WTC11 (cell line): ENCODE results near the gene HOXB1. TPM values are rescaled to one million over a fixed set of nuclear protein-coding genes. Genes with fewer than 3 reads are reported as not detected.

Experiments
- ATAC-seq: fragments of 200-7000 bp; cut with Tn5 transposase; 2 replicates; pipeline ENCODE4 v1.10.0; 2021; ENCODE audit warnings: mild to moderate bottlenecking, moderate library complexity
- CTCF ChIA-PET: fragments of 300-600 bp; sonication (Branson Sonifier 250); formaldehyde crosslinking; loops from one replicate; lab custom pipeline; 2021; ENCODE audit warnings: antibody characterized with exemption; lab: Charles Lee
- POLR2A ChIA-PET: fragments of 350-600 bp; sonication (Branson Sonifier 250); formaldehyde crosslinking; loops from one replicate; lab custom pipeline; 2021; ENCODE audit warnings: antibody characterized with exemption; lab: Charles Lee
- DNase-seq: peaks from one replicate; pipeline ENCODE4 v3.0.0; 2021; ENCODE audit warnings: low spot score
- H3K27ac Mint-ChIP-seq: 2 replicates; pipeline ENCODE4 v1.8.0; 2021; ENCODE audit warnings: mixed read lengths
- H3K27me3 Mint-ChIP-seq: 2 replicates; pipeline ENCODE4 v1.8.0; 2021; ENCODE audit warnings: low read depth, mild to moderate bottlenecking, moderate library complexity, mixed read lengths
- H3K36me3 Mint-ChIP-seq: 2 replicates; pipeline ENCODE4 v1.8.0; 2021; ENCODE audit warnings: mixed read lengths
- H3K4me1 Mint-ChIP-seq: 2 replicates; pipeline ENCODE4 v1.8.0; 2022; ENCODE audit warnings: mixed read lengths
- H3K4me3 Mint-ChIP-seq: 2 replicates; pipeline ENCODE4 v1.8.0; 2021; ENCODE audit warnings: mild to moderate bottlenecking, moderate library complexity, mixed read lengths
- H3K9me3 Mint-ChIP-seq: 2 replicates; pipeline ENCODE4 v1.8.0; 2021; ENCODE audit warnings: mixed read lengths
- FOXK1 ChIP-seq: sonication (generic); formaldehyde crosslinking; IDR thresholded peaks from 2 replicates; pipeline ENCODE4 v1.8.0; 2022; ENCODE audit warnings: mild to moderate bottlenecking, moderate library complexity, missing genetic modification reagents
- ZNF232 ChIP-seq: sonication (generic); formaldehyde crosslinking; IDR thresholded peaks from 2 replicates; pipeline ENCODE4 v1.8.0; 2022; ENCODE audit warnings: mild to moderate bottlenecking, missing genetic modification reagents
- ZNF396 ChIP-seq: fragments of 250-450 bp; sonication (Bioruptor Pico); IDR thresholded peaks from 2 replicates; pipeline ENCODE4 v1.8.0; 2021; ENCODE audit warnings: mild to moderate bottlenecking, moderate library complexity, borderline replicate concordance
- total RNA-seq: library from RNA; stranded (reverse); gene quantifications from 3 replicates; pipeline ENCODE4 v1.2.3, GENCODE V29; 2021
- TF ChIP-seq, protein P1 (sequence below): sonication (generic); formaldehyde crosslinking; IDR thresholded peaks from 2 replicates; pipeline ENCODE4 v1.8.1; 2023; ENCODE audit warnings: mild to moderate bottlenecking, missing genetic modification reagents, moderate library complexity
- TF ChIP-seq, protein P2 (sequence below): fragments of 250-450 bp; sonication (Bioruptor Pico); IDR thresholded peaks from 2 replicates; pipeline ENCODE4 v1.9.0; 2021; ENCODE audit warnings: mild to moderate bottlenecking
- TF ChIP-seq, protein P3 (sequence below): sonication (generic); formaldehyde crosslinking; IDR thresholded peaks from 2 replicates; pipeline ENCODE4 v1.8.1; 2023; ENCODE audit warnings: mild to moderate bottlenecking, missing genetic modification reagents
- TF ChIP-seq, protein P4 (sequence below): sonication (generic); formaldehyde crosslinking; IDR thresholded peaks from 2 replicates; pipeline ENCODE4 v1.8.1; 2023; ENCODE audit warnings: mild to moderate bottlenecking, missing genetic modification reagents, borderline replicate concordance

Gene HOXB1
- total RNA-seq, 1 experiment from 2014 or later = 0.63 TPM

DNA sequence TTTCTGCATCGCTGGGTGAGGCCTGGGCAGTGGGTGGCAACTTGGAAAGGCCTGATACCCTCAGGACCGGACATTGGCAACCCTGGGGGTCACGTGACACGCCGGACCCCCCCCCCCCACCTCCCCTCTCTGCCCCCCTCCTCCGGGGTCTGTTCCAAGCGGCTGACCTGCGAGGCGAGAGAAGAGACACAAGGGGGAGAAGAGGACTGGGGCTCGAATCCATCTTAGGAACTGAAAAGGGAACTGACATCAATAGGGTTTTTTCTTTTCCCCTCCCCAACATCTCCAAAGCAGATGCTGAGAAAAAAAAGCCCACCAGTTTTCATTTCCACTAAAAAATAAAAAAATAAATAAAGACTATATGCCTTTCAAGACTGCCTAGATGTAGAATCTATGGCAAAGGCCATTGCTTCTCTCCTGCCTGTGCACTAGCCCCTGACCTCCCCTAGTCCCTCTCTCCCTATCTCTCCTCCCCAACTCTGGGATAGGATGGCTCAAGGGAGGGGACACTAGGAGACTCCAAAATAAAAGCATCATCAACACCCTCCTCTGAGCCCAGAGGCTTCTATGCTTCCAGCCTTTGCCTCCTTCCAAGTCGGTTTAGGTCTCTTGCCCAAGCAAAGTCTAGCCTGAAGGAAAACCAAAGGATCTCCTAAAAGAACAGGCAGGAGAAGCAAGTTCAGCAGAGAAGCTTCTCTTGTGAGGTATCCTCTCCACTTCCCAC lies 21.8 kb upstream of the HOXB1 start:
- no peak for DNase-seq
- TF ChIP-seq ZNF396 = no peak
- no peak for TF ChIP-seq ZNF232 (CRISPR knock-in tag)
- TF ChIP-seq FOXK1 = no peak
- TF ChIP-seq, protein P1, sequence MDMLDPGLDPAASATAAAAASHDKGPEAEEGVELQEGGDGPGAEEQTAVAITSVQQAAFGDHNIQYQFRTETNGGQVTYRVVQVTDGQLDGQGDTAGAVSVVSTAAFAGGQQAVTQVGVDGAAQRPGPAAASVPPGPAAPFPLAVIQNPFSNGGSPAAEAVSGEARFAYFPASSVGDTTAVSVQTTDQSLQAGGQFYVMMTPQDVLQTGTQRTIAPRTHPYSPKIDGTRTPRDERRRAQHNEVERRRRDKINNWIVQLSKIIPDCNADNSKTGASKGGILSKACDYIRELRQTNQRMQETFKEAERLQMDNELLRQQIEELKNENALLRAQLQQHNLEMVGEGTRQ (CRISPR knock-in tag) = peak; percentile 59; the same call in 1 of the 2 replicates
- TF ChIP-seq, all 79 proteins: peak for 1
- Mint-ChIP-seq H3K4me3 (no peak overlapping the region), H3K9me3 (no peaks in the 10 kb centered on the region), H3K27me3 (peaks cover 100% of the 10 kb centered on the region; the same call in 1 of the 2 replicates), H3K36me3 (no peaks in the 10 kb centered on the region), H3K27ac (no peak overlapping the region), H3K4me1 (peaks cover 47% of the 10 kb centered on the region)
- ChIA-PET CTCF (interaction anchor here (0.6 to 2.7 kb wide), 4 partner anchors 24 to 84 kb away, joined by 5 to 11 read pairs (median 8); partner anchors contain the start of gene HOXB5), POLR2A (interaction anchor here (0.6 to 0.9 kb wide), 2 partner anchors 26 to 33 kb away, joined by 3 read pairs; no protein-coding TSS in a partner anchor)
- 0 out of 2 replicates have a peak, but pooled peaks have one; percentile 8 for ATAC-seq

DNA sequence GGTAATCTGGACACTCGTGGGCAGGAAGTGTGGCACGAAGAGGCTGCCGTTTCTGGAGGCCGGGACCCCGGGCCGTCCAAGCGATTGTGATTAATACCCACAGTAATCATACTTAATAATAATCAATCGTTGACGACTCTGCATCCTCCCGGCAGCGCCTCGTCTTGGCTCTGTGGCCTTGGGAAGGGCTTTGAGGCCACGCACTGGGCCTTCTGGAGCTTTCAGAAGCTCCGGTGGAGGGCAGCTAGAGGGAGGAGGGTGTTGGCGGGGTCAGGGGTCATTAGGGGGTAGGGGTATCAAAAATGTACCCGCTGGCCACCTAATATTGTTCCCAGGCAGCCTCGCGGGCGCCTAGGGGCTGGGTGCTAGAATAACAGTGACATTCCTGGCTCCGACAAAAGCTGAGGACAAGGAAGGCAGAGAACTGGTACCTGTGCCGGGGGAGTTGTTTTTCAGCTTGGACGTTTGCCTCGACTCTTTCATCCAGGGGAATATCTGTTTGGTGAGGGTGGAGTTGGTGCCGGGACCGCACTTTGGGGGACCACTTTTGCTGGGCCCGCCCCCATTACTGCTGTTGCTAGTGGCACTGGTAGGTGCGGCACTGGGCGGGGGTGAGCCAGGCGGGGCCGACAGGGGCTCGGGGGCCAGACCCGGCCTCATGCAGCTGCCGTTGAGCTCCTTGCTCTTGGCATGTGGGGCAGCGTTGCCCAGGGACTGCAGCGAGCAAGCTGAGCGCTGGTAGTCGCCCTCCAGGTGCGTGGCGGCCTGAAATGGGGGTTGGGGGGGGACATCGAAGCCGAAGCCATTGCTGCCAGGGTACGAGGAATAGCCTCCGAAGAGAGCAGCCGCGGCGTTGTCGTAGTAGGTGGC lies 21.0 kb upstream of the HOXB1 start:
- Mint-ChIP-seq H3K27me3 (peaks cover 100% of the 10 kb centered on the region; the same call in 1 of the 2 replicates), H3K9me3 (no peaks in the 10 kb centered on the region), H3K27ac (no peak overlapping the region), H3K36me3 (no peaks in the 10 kb centered on the region), H3K4me3 (peak overlapping the region; percentile 39), H3K4me1 (peaks cover 53% of the 10 kb centered on the region)
- ATAC-seq (peak; percentile 4; the same call in 1 of the 2 replicates), DNase-seq (no peak)
- TF ChIP-seq, protein P2, sequence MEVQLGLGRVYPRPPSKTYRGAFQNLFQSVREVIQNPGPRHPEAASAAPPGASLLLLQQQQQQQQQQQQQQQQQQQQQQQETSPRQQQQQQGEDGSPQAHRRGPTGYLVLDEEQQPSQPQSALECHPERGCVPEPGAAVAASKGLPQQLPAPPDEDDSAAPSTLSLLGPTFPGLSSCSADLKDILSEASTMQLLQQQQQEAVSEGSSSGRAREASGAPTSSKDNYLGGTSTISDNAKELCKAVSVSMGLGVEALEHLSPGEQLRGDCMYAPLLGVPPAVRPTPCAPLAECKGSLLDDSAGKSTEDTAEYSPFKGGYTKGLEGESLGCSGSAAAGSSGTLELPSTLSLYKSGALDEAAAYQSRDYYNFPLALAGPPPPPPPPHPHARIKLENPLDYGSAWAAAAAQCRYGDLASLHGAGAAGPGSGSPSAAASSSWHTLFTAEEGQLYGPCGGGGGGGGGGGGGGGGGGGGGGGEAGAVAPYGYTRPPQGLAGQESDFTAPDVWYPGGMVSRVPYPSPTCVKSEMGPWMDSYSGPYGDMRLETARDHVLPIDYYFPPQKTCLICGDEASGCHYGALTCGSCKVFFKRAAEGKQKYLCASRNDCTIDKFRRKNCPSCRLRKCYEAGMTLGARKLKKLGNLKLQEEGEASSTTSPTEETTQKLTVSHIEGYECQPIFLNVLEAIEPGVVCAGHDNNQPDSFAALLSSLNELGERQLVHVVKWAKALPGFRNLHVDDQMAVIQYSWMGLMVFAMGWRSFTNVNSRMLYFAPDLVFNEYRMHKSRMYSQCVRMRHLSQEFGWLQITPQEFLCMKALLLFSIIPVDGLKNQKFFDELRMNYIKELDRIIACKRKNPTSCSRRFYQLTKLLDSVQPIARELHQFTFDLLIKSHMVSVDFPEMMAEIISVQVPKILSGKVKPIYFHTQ = no peak
- ChIA-PET POLR2A (interaction anchor here (0.6 to 0.9 kb wide), 2 partner anchors 25 to 33 kb away, joined by 3 read pairs; no protein-coding TSS in a partner anchor), CTCF (interaction anchor here (0.6 to 2.7 kb wide), 4 partner anchors 25 to 85 kb away, joined by 5 to 11 read pairs (median 8); partner anchors contain the start of gene HOXB5)

DNA sequence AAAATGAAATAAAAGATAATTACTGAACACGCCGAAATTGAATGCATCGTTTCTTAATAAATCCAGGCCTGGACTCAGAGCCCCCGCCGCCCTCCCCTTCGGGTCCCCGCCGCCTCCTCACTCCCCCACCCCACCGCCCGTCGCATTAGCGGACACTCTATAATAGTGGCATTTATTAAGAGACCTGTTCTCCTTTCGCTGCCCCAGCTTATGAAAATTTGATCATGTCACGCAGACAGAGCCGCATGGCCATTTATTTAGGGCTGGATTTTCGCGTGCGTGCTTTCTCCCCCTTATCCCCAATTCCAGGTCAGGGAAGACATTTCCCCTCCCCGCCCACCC lies 20.4 kb upstream of the HOXB1 start:
- H3K36me3 Mint-ChIP-seq = no peaks in the 10 kb centered on the region
- no peaks in the 10 kb centered on the region for H3K9me3 Mint-ChIP-seq
- no peak overlapping the region for H3K27ac Mint-ChIP-seq
- H3K4me3 Mint-ChIP-seq = no peak overlapping the region
- peaks cover 60% of the 10 kb centered on the region for H3K4me1 Mint-ChIP-seq
- ChIA-PET POLR2A (interaction anchor here (0.9 kb wide), 1 partner anchor 25 kb away, joined by 3 read pairs; no protein-coding TSS in a partner anchor), CTCF (interaction anchor here (0.9 to 2.7 kb wide), 5 partner anchors 18 to 85 kb away, joined by 3 to 11 read pairs (median 6); partner anchors contain the start of gene HOXB5)
- ATAC-seq (no peak), DNase-seq (no peak)
- peaks cover 100% of the 10 kb centered on the region; the same call in 1 of the 2 replicates for H3K27me3 Mint-ChIP-seq
- TF ChIP-seq, protein P3, sequence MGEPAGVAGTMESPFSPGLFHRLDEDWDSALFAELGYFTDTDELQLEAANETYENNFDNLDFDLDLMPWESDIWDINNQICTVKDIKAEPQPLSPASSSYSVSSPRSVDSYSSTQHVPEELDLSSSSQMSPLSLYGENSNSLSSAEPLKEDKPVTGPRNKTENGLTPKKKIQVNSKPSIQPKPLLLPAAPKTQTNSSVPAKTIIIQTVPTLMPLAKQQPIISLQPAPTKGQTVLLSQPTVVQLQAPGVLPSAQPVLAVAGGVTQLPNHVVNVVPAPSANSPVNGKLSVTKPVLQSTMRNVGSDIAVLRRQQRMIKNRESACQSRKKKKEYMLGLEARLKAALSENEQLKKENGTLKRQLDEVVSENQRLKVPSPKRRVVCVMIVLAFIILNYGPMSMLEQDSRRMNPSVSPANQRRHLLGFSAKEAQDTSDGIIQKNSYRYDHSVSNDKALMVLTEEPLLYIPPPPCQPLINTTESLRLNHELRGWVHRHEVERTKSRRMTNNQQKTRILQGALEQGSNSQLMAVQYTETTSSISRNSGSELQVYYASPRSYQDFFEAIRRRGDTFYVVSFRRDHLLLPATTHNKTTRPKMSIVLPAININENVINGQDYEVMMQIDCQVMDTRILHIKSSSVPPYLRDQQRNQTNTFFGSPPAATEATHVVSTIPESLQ = no peak
- TF ChIP-seq, protein P4, sequence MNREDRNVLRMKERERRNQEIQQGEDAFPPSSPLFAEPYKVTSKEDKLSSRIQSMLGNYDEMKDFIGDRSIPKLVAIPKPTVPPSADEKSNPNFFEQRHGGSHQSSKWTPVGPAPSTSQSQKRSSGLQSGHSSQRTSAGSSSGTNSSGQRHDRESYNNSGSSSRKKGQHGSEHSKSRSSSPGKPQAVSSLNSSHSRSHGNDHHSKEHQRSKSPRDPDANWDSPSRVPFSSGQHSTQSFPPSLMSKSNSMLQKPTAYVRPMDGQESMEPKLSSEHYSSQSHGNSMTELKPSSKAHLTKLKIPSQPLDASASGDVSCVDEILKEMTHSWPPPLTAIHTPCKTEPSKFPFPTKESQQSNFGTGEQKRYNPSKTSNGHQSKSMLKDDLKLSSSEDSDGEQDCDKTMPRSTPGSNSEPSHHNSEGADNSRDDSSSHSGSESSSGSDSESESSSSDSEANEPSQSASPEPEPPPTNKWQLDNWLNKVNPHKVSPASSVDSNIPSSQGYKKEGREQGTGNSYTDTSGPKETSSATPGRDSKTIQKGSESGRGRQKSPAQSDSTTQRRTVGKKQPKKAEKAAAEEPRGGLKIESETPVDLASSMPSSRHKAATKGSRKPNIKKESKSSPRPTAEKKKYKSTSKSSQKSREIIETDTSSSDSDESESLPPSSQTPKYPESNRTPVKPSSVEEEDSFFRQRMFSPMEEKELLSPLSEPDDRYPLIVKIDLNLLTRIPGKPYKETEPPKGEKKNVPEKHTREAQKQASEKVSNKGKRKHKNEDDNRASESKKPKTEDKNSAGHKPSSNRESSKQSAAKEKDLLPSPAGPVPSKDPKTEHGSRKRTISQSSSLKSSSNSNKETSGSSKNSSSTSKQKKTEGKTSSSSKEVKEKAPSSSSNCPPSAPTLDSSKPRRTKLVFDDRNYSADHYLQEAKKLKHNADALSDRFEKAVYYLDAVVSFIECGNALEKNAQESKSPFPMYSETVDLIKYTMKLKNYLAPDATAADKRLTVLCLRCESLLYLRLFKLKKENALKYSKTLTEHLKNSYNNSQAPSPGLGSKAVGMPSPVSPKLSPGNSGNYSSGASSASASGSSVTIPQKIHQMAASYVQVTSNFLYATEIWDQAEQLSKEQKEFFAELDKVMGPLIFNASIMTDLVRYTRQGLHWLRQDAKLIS (CRISPR knock-in tag) = no peak
